ENCODE results near the gene GNAL. TPM values are rescaled to one million over a fixed set of nuclear protein-coding genes. Genes with fewer than 3 reads are reported as not detected.

GNAL gene
- total RNA-seq, 4 donors from 2014 or later: 13.5 to 24.6 (median 19.9) TPM

- Histone ChIP-seq H3K4me3 (no peak overlapping the region), H3K27me3 (no peaks in the 10 kb centered on the region), H3K9me3 (no peaks in the 10 kb centered on the region), H3K4me1 (peaks cover 0 to 8% (median 0%) of the 10 kb centered on the region in 3 donors), H3K27ac (no peak overlapping the region), H3K36me3 (no peaks in the 10 kb centered on the region)
- no peak for TF ChIP-seq POLR2AphosphoS5 (IDR thresholded peaks at IDR 0.05)
- TF ChIP-seq CTCF (IDR thresholded peaks at IDR 0.05): no peak
- no peak for TF ChIP-seq EP300 (IDR thresholded peaks at IDR 0.05)
- ATAC-seq: no peak
- WGBS, 2 donors (ENCODE audit: low coverage in 1 of 2): 85 to 91% methylated on average over 3 of the region's 3 CpGs
Measured at GRCh38 chr18:11794195-11794594, 105.1 kb downstream of the GNAL start.

GRCh38 chr18:11795916-11796315, 106.9 kb downstream of the GNAL start:
- Histone ChIP-seq H3K4me1 (no peaks in the 10 kb centered on the region), H3K27ac (no peak overlapping the region), H3K36me3 (no peaks in the 10 kb centered on the region), H3K9me3 (no peaks in the 10 kb centered on the region), H3K27me3 (no peaks in the 10 kb centered on the region), H3K4me3 (no peak overlapping the region)
- 75 to 90% methylated on average over 4 to 5 of the region's 6 CpGs for WGBS, 2 donors (ENCODE audit: low coverage in 1 of 2)
- ATAC-seq: no peak
- TF ChIP-seq POLR2A (IDR thresholded peaks at IDR 0.05) (no peak), POLR2AphosphoS5 (IDR thresholded peaks at IDR 0.05) (no peak), CTCF (IDR thresholded peaks at IDR 0.05) (no peak), EP300 (IDR thresholded peaks at IDR 0.05) (no peak)

GRCh38 chr18:11798271-11798670, 109.2 kb downstream of the GNAL start:
- no peaks in the 10 kb centered on the region for H3K4me1 ChIP-seq
- no peak overlapping the region for H3K27ac ChIP-seq
- 42 to 44% methylated on average over 1 of the region's 1 CpG for WGBS, 2 donors (ENCODE audit: low coverage in 1 of 2)
- no peak overlapping the region for H3K4me3 ChIP-seq
- no peaks in the 10 kb centered on the region for H3K9me3 ChIP-seq
- no peaks in the 10 kb centered on the region for H3K36me3 ChIP-seq
- H3K27me3 ChIP-seq: no peaks in the 10 kb centered on the region
- TF ChIP-seq EP300 (IDR thresholded peaks at IDR 0.05): no peak
- no peak for ATAC-seq

- no peak for ATAC-seq
- Histone ChIP-seq H3K27ac (no peak overlapping the region), H3K36me3 (no peaks in the 10 kb centered on the region), H3K9me3 (no peaks in the 10 kb centered on the region), H3K4me3 (no peak overlapping the region), H3K27me3 (no peaks in the 10 kb centered on the region), H3K4me1 (no peaks in the 10 kb centered on the region)
- TF ChIP-seq EP300 (IDR thresholded peaks at IDR 0.05) (no peak), CTCF (IDR thresholded peaks at IDR 0.05) (no peak), POLR2A (IDR thresholded peaks at IDR 0.05) (no peak), POLR2AphosphoS5 (IDR thresholded peaks at IDR 0.05) (no peak)
- 64 to 94% methylated on average over 1 to 2 of the region's 2 CpGs for WGBS, 2 donors (ENCODE audit: low coverage in 1 of 2)
Measured at GRCh38 chr18:11799066-11799465, 110.0 kb downstream of the GNAL start.

- WGBS, 2 donors (ENCODE audit: low coverage in 1 of 2): 76% methylated on average over 4 to 5 of the region's 5 CpGs
Measured at GRCh38 chr18:11800566-11801334, 111.7 kb downstream of the GNAL start.

More at GRCh38 chr18:11800566-11801334, 111.7 kb downstream of the GNAL start:
- TF ChIP-seq CTCF (IDR thresholded peaks at IDR 0.05) (no peak), POLR2A (IDR thresholded peaks at IDR 0.05) (no peak), POLR2AphosphoS5 (IDR thresholded peaks at IDR 0.05) (no peak), EP300 (IDR thresholded peaks at IDR 0.05) (no peak)
- H3K27ac ChIP-seq: no peak overlapping the region
- no peak overlapping the region for H3K4me3 ChIP-seq
- no peak for ATAC-seq
- no peaks in the 10 kb centered on the region for H3K9me3 ChIP-seq
- no peaks in the 10 kb centered on the region for H3K36me3 ChIP-seq
- no peaks in the 10 kb centered on the region for H3K27me3 ChIP-seq
- H3K4me1 ChIP-seq: no peaks in the 10 kb centered on the region
